Bronchial smooth muscle cell (primary cell): ENCODE measurements around the gene MYH6. TPM values are rescaled to one million over a fixed set of nuclear protein-coding genes. Genes with fewer than 3 reads are reported as not detected.

Experiments used
- total RNA-seq: library from RNA; depleted of rRNA; stranded (reverse); fragments of >200 nt; gene quantifications from 2 replicates; pipeline ENCODE4 v1.2.1, GENCODE V29; 2014

MYH6 gene
- not detected in 2 replicates for total RNA-seq

GRCh38 chr14:23407516-23408306 is at the start of gene MYH6:
MYH6 (minus strand) TSS chr14:23408273; CDS start chr14:23407223, 1,050 bp downstream.

GRCh38 chr14:23435543-23436326 is 27.7 kb upstream of the MYH6 start, which contains the start of gene MYH7:
MYH7 (minus strand) TSS chr14:23435660; CDS start chr14:23433732, 1,928 bp downstream.

GRCh38 chr14:23376482-23377197 is 31.4 kb downstream of the MYH6 start, which contains the start of gene CMTM5:
CMTM5 (plus strand) TSS chr14:23377046; CDS start chr14:23377252, 206 bp downstream.

GRCh38 chr14:23372509-23372908 is 35.6 kb downstream of the MYH6 start, which contains the start of gene IL25:
IL25 (plus strand) TSS chr14:23372809.

GRCh38 chr14:23365036-23365731 is 42.9 kb downstream of the MYH6 start, which contains the start of gene EFS:
EFS (minus strand) TSS chr14:23365172; CDS start chr14:23365025, 147 bp downstream.

GRCh38 chr14:23352506-23353432 is 55.3 kb downstream of the MYH6 start, which contains the start of gene SLC22A17:
SLC22A17 (minus strand) TSS chr14:23352887.

Other genes with a start within 250 kb of the MYH6 start
- gene SLC7A8, start 224.6 kb downstream of the MYH6 start, total RNA-seq = 15.8 and 25.9 TPM in 2 replicates
- gene RNF212B, start 170.3 kb downstream of the MYH6 start, total RNA-seq = not detected in 2 replicates
- gene HOMEZ, start 122.1 kb downstream of the MYH6 start, total RNA-seq = 3.3 and 4.8 TPM in 2 replicates
- gene PPP1R3E, start 105.4 kb downstream of the MYH6 start, total RNA-seq = 2.4 and 2.5 TPM in 2 replicates
- 15.8 and 19.9 TPM in 2 replicates for gene BCL2L2, start 101.4 kb downstream of the MYH6 start, total RNA-seq
- 85.4 and 91.9 TPM in 2 replicates for gene PABPN1, start 86.8 kb downstream of the MYH6 start, total RNA-seq
- gene SLC22A17, start 55.4 kb downstream of the MYH6 start, total RNA-seq = 13.2 and 16.7 TPM in 2 replicates
- gene EFS, start 43.1 kb downstream of the MYH6 start, total RNA-seq = 0.47 and 8.3 TPM in 2 replicates
- gene IL25, start 35.5 kb downstream of the MYH6 start, total RNA-seq = not detected in 2 replicates
- gene CMTM5, start 31.2 kb downstream of the MYH6 start, total RNA-seq = 0.94 TPM in 1 of 2 replicates, not detected in the other
- gene MYH7, start 27.4 kb upstream of the MYH6 start, total RNA-seq = not detected in 2 replicates
- 45.7 and 60.6 TPM in 2 replicates for gene NGDN, start 61.4 kb upstream of the MYH6 start, total RNA-seq
- gene ZFHX2, start 143.5 kb upstream of the MYH6 start, total RNA-seq = 0.09 and 0.32 TPM in 2 replicates
- 14.8 and 25.4 TPM in 2 replicates for gene THTPA, start 148.0 kb upstream of the MYH6 start, total RNA-seq
- 10.1 and 15.0 TPM in 2 replicates for gene AP1G2, start 159.5 kb upstream of the MYH6 start, total RNA-seq
- under 0.01 TPM in 1 of 2 replicates, not detected in the other for gene JPH4, start 170.5 kb upstream of the MYH6 start, total RNA-seq
- gene DHRS2, start 228.1 kb upstream of the MYH6 start, total RNA-seq = 0.17 and 0.79 TPM in 2 replicates